CD14-positive monocyte (primary cell): Measurements from ENCODE around the gene MFSD2B. TPM values are rescaled to one million over a fixed set of nuclear protein-coding genes. Genes with fewer than 3 reads are reported as not detected.
"Not testable (repeated sequence)": the region's sequence is repeated elsewhere in the genome, so short reads cannot be mapped to it uniquely, and the experiment has no call there.

ENCODE experiments used
- DNase-seq, 3 donors: peaks; one replicate each; pipeline ENCODE4 v3.0.0-alpha.2; 2011 to 2022
- H2AFZ ChIP-seq: 2 replicates; pipeline ENCODE4 v1.6.0; 2012; ENCODE audit warnings: mild to moderate bottlenecking, low read depth, low read length, inconsistent platforms; ENCODE audit not compliant: insufficient read depth, poor library complexity, severe bottlenecking
- H3K27ac ChIP-seq, 2 donors: 1 replicate in 1 of 2; 2 replicates in 1 of 2; pipeline ENCODE4 v1.5.1; 2012 to 2013; ENCODE audit warnings: low read length in 2 of 2, control low read depth in 1 of 2, inconsistent platforms in 1 of 2, low read depth in 1 of 2, mild to moderate bottlenecking in 1 of 2
- H3K27me3 ChIP-seq, 2 donors: one replicate each; pipeline versions ENCODE4 v1.6.0 to v1.6.1; 2011 to 2013; ENCODE audit warnings: low read length in 2 of 2; ENCODE audit not compliant: control insufficient read depth in 2 of 2, insufficient read depth in 2 of 2
- H3K36me3 ChIP-seq, 2 donors: replicated peaks in 1 of 2; 1 replicate in 1 of 2; 2 replicates in 1 of 2; pipeline versions ENCODE4 v1.5.1 to v1.6.1; 2012 to 2013; ENCODE audit warnings: low read length in 2 of 2, control low read depth in 1 of 2, inconsistent platforms in 1 of 2, mild to moderate bottlenecking in 1 of 2; ENCODE audit not compliant: insufficient read depth in 2 of 2, control insufficient read depth in 1 of 2
- H3K4me1 ChIP-seq, 2 donors: 1 replicate in 1 of 2; 2 replicates in 1 of 2; pipeline versions ENCODE4 v1.5.1 to v1.6.1; 2012 to 2013; ENCODE audit warnings: low read length in 2 of 2, control low read depth in 1 of 2, inconsistent platforms in 1 of 2, mild to moderate bottlenecking in 1 of 2, moderate library complexity in 1 of 2; ENCODE audit not compliant: insufficient read depth in 2 of 2, control insufficient read depth in 1 of 2
- H3K4me2 ChIP-seq: replicated peaks from 2 replicates; pipeline ENCODE3; 2012; ENCODE audit warnings: low read length, moderate library complexity, mild to moderate bottlenecking; ENCODE audit not compliant: poor library complexity, severe bottlenecking; ENCODE audit errors: extremely low read depth
- H3K4me3 ChIP-seq, 3 experiments: fragments of 200-600 bp in 1 of 3; sonication (generic) in 1 of 3; replicated peaks in 1 of 3; 1 replicate in 2 of 3; 2 replicates in 1 of 3; pipeline ENCODE4 v1.5.1; 2011 to 2013; ENCODE audit warnings: low read length in 3 of 3, mild to moderate bottlenecking in 3 of 3, control low read depth in 2 of 3, low read depth in 2 of 3, inconsistent platforms in 1 of 3, moderate library complexity in 1 of 3
- H3K79me2 ChIP-seq: 2 replicates; pipeline ENCODE4 v1.6.0; 2012; ENCODE audit warnings: mild to moderate bottlenecking, control low read depth, inconsistent platforms, low read length, moderate library complexity; ENCODE audit not compliant: insufficient read depth
- H3K9ac ChIP-seq: 2 replicates; pipeline ENCODE4 v1.6.0; 2017; ENCODE audit warnings: low read length, mild to moderate bottlenecking; ENCODE audit not compliant: insufficient read depth, poor library complexity, severe bottlenecking
- H3K9me3 ChIP-seq, 2 donors: replicated peaks in 1 of 2; 1 replicate in 1 of 2; 2 replicates in 1 of 2; pipeline versions ENCODE4 v1.5.1 to v1.6.1; 2012 to 2013; ENCODE audit warnings: low read length in 2 of 2, control low read depth in 1 of 2; ENCODE audit not compliant: control insufficient read depth in 1 of 2, insufficient read depth in 1 of 2
- H4K20me1 ChIP-seq: 2 replicates; pipeline ENCODE4 v1.6.0; 2012; ENCODE audit warnings: mild to moderate bottlenecking, low read length, control low read depth, moderate library complexity; ENCODE audit not compliant: insufficient read depth
- H3K27ac Mint-ChIP-seq, 7 donors: one replicate each; pipeline ENCODE4 v1.8.0; 2020; ENCODE audit warnings: mild to moderate bottlenecking in 7 of 7, mixed read lengths in 7 of 7, moderate library complexity in 6 of 7, inconsistent platforms in 2 of 7
- H3K27me3 Mint-ChIP-seq, 3 donors: one replicate each; pipeline ENCODE4 v1.8.0; 2021 to 2022; ENCODE audit warnings: low read depth in 3 of 3, mild to moderate bottlenecking in 3 of 3, mixed read lengths in 3 of 3, moderate library complexity in 3 of 3, inconsistent platforms in 1 of 3
- H3K36me3 Mint-ChIP-seq, 2 donors: one replicate each; pipeline ENCODE4 v1.8.0; 2020; ENCODE audit warnings: mixed read lengths in 2 of 2, inconsistent platforms in 1 of 2, mild to moderate bottlenecking in 1 of 2
- H3K4me1 Mint-ChIP-seq: one replicate; pipeline ENCODE4 v1.8.0; 2020; ENCODE audit warnings: mild to moderate bottlenecking, mixed read lengths
- H3K4me3 Mint-ChIP-seq, 2 donors: one replicate each; pipeline ENCODE4 v1.8.0; 2020; ENCODE audit warnings: mild to moderate bottlenecking in 2 of 2, mixed read lengths in 2 of 2, moderate library complexity in 1 of 2
- H3K9me3 Mint-ChIP-seq, 7 donors: one replicate each; pipeline ENCODE4 v1.8.0; 2020 to 2022; ENCODE audit warnings: mixed read lengths in 7 of 7, mild to moderate bottlenecking in 6 of 7, moderate library complexity in 6 of 7, inconsistent platforms in 2 of 7
- CTCF ChIP-seq: fragments of 200-600 bp; IDR thresholded peaks from one replicate; pipeline ENCODE4 v1.8.0; 2022; ENCODE audit warnings: antibody characterized with exemption, mild to moderate bottlenecking
- WGBS: methylation state at CpG from one replicate; pipeline ENCODE4 v1.1.5; 2013; ENCODE audit warnings: missing lambda C conversion rate; ENCODE audit not compliant: insufficient coverage; 5-methylcytosine and 5-hydroxymethylcytosine counted together
- intact Hi-C, 2 donors: fragments of 100-400 bp; cut with micrococcal nuclease; formaldehyde crosslinking; loops; one replicate each; pipeline versions ENCODE4 v1.15.0 to v1.15.1; 2023
- polyA plus RNA-seq, 3 donors: library from polyadenylated mRNA; depleted of rRNA in 1 of 3; unstranded in 2 of 3; stranded (reverse) in 1 of 3; fragments of 300-500 nt in 2 of 3; fragments of >200 nt in 1 of 3; fragmentation: Illumina TruSeq in 2 of 3; gene quantifications; 1 replicate in 2 of 3; 2 replicates in 1 of 3; pipeline ENCODE4 v1.2.3, GENCODE V29; 2012 to 2021

Gene MFSD2B
- polyA plus RNA-seq, 3 donors, result 0.03 to 0.46 TPM; not detected in 1

- Histone ChIP-seq H3K27me3 (peaks cover 26 to 40% of the 10 kb centered on the region in 2 donors), H3K4me1 (peaks cover 9 to 14% of the 10 kb centered on the region in 2 donors), H3K36me3 (no peaks in the 10 kb centered on the region), H3K27ac (no peak overlapping the region), H3K9me3 (peaks cover 0 to 11% of the 10 kb centered on the region in 2 donors), H3K4me3 (no peak overlapping the region), H4K20me1 (no peaks in the 10 kb centered on the region), H2AFZ (no peak overlapping the region), H3K9ac (no peak overlapping the region), H3K79me2 (no peaks in the 10 kb centered on the region), H3K4me2 (no peak overlapping the region)
- Mint-ChIP-seq H3K27ac (no peak overlapping the region), H3K4me1 (peaks cover 11% of the 10 kb centered on the region), H3K36me3 (peaks cover 0 to 8% of the 10 kb centered on the region in 2 donors), H3K27me3 (peaks cover 37 to 52% (median 47%) of the 10 kb centered on the region in 3 donors), H3K4me3 (no peak overlapping the region), H3K9me3 (peaks cover 0 to 17% (median 2%) of the 10 kb centered on the region in 7 donors)
- 54% methylated on average over 4 of the region's 9 CpGs for WGBS
- intact Hi-C loops, result no loop called here
- no peak for TF ChIP-seq CTCF
- peak in 1 of 3 donors; percentile 49 for DNase-seq
These were observed 2.8 kb downstream of the MFSD2B start for GRCh38 chr2:24012521-24013188.

GRCh38 chr2:24014902-24015301 is 5.0 kb downstream of the MFSD2B start:
- H3K9me3 Mint-ChIP-seq, H3K79me2 ChIP-seq, H3K27ac ChIP-seq, H3K4me1 Mint-ChIP-seq, H3K36me3 Mint-ChIP-seq, H3K9ac ChIP-seq, H3K4me3 ChIP-seq, H3K4me1 ChIP-seq, H4K20me1 ChIP-seq, H3K36me3 ChIP-seq, H3K4me2 ChIP-seq, DNase-seq, H2AFZ ChIP-seq, H3K9me3 ChIP-seq, H3K27ac Mint-ChIP-seq, H3K4me3 Mint-ChIP-seq, intact Hi-C loops: not testable (repeated sequence)
- H3K27me3 Mint-ChIP-seq, result peaks cover 22 to 33% (median 29%) of the 10 kb centered on the region in 3 donors
- WGBS, result 92% methylated on average over 2 of the region's 6 CpGs
- peaks cover 16 to 24% of the 10 kb centered on the region in 2 donors for H3K27me3 ChIP-seq
